ENCODE results near the gene ESPNL.

ESPNL gene

DNA sequence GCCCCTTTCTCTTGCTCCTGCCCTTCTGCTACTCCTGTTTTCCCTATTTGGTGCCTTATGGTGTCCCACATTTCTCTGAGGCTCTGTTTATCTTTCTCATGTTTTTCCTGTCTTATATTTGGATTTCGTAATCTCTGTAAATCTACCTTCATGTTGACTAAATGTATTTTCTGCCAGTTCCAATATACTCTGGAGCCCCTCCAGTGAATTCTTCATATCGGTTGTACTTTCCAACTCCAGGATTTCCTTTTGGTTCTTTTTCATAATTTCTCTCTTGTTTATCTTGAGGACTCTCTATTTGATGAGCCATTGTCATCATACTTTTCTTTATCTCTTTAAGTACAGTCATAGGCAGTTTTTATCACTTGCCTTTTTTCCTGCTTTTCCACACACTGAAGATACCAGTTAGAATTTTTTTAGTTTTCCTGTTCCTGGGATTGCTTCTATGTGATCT lies 20.2 kb upstream of the ESPNL start:
- no peak for DNase-seq (ENCODE audit: low read depth, low spot score)

DNA sequence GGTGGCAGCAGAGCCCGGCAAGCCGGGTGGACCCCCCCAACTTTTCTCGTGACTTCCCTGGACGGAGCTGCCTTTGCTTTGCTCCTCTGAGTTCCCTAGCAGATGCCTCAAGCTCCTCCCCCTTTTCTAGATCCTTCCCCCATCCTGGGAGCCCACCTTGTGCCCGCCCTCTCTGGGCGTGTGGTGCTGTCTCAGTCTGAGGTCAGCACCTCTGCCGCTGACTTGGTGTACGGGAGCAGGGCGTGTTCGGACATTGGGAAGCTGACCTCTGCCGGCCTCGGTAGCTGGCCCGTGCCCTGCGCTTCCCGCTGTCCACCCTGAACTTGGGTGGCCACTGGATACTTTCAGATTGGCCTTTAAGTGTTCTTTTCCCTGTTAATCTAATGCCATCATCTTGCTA lies 19.6 kb upstream of the ESPNL start:
- no peak for DNase-seq (ENCODE audit: low read depth, low spot score)

DNA sequence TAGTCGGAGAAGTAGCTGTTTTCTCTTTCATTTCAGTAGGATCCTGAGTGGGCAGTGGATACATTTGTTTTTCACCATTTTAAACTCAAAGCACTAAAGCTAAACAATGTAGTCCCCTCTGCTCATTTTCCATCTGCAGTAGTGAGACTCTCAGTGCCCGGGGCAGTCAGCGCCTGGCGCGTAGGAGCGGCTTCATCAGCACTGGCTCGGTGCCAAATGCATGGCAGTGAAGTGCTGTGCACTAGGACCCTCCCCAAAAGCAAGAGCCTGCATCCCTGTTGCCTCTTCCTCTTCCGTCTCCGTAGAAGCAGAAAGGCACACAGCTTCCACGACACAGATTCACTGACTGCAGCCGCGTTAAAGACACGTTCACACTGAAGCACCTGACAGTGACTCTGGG lies 19.0 kb upstream of the ESPNL start:
- DNase-seq (ENCODE audit: low read depth, low spot score): no peak

DNA sequence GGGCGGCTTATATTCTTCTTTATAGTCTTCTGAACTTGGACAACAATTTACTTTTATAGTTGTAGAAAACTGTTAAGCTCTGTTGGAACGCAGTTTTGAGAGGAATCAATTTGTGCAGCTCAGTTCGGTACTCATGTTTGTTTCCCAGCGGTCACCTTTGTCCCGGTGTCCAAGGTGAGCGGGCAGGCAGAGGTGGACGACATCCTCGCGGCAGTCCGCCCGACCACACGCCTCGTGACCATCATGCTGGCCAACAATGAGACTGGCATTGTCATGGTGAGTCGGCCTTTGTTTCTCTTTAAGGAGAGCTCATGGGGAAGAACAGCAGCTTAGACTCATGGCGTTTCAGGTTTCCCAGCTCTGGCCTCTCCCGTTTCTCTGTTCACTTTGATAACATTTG lies 18.6 kb upstream of the ESPNL start:
- no peak for DNase-seq (ENCODE audit: low read depth, low spot score)

DNA sequence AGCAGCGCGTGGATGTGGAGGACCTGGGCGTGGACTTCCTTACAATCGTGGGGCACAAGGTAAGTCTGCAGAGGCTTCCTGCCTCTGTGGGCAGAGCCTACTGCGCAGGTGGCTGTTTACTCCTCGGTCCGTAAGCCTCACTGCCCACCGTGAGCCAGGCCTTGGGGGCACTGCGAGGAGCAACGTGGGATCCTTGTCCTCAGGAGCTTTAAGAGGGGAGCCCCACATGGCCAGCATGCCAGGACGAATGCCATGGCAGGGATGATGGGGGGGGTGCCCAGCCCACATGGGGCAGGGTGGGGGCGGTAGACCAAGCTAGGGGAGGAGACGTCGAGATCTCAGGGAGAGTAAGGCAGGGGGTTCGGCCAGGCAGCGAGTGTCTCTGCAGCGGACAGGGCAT lies 18.0 kb upstream of the ESPNL start:
- no peak for DNase-seq (ENCODE audit: low read depth, low spot score)

DNA sequence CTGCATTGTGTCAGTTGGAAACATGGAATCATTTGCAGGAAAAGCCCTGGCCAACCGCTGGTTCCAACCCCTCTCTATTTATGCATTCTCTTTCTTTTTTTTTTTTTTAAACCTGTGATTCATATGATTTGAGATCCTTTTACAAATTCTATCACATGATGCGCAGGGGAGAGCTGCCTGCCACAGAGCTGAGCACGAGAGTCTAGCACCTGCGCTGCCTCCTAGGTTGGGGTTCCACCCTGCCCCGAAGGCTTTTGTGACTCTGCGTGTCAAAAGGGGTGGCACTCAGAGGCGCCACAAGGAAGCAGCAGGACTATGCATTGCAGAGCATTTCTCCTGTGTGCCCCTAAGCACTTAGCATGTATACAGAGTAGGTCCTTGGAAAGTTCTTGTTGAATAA lies 17.3 kb upstream of the ESPNL start:
- no peak for DNase-seq (ENCODE audit: low read depth, low spot score)

DNA sequence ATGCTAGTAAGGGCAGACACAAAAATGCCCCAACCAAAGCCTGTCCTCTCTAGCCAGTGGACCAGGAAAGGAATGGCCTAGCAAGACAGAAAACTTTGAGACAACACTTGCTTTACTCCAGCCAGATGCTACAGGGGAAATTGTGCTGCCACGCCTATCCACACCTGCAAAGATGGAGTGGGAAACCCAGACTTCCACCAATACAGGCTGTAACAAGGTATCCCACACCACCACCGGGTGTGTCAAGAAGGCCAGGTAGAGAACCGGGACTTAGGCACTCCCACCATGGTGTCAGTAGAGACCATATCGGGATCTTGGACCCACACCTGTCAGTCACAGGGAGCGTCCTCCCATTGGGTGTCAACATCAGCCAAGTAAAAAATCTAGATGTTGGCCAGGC lies 16.2 kb upstream of the ESPNL start:
- DNase-seq (ENCODE audit: low read depth, low spot score): no peak

DNA sequence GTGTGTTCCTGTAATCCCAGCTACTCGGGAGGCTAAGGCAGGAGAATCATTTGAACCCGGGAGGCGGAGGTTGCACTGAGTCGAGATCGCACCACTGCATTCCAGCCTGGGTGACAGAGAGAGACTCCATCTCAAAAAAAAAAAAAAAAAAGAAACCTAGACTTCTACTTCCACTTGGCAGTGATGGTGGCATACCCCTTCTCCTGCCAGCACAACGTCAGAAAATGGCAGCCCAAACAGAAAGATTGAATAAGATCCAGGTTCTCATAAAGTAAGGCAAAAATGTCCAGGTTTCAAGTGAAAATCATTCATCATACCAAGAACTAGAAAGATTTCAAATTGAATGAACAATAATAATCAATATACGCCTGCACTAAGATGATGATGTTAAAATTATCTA lies 15.4 kb upstream of the ESPNL start:
- no peak for DNase-seq (ENCODE audit: low read depth, low spot score)

DNA sequence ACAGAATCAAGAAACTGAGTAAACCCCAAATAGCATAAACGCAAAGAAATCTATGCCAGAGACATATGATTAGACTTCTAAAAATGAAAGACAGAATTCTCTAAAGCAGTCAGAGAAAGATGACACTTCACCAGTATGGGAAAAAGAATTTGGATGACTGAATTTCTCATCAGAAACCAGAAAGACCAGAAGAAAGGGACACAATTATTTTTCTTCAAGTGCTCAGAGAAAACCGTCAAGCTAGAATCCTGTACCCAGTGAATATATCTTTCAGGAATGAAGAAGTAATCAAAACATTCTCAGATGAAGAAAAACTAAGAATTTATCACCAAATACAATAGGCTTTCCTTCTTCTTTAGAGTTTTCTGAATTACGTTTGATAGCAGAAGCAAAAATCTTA lies 14.2 kb upstream of the ESPNL start:
- DNase-seq (ENCODE audit: low read depth, low spot score): no peak

DNA sequence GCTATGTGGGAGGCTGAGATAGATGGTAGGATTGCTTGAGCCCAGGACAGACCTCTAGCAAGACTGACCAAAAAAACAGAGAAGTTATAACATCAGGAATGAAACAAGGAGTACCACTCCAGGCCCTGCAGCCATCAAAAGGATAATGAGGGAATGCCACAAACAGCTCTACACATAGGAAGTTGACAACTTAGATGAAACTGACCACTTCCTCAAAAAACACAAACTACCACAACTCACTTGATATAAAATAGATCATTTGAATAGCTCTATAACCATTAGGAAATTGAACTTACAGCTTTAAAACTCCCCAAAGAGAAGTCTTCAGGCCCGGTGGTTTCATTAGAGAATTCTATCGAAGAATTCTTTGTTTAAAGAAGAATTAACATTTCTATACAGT lies 12.9 kb upstream of the ESPNL start:
- DNase-seq (ENCODE audit: low read depth, low spot score): no peak

DNA sequence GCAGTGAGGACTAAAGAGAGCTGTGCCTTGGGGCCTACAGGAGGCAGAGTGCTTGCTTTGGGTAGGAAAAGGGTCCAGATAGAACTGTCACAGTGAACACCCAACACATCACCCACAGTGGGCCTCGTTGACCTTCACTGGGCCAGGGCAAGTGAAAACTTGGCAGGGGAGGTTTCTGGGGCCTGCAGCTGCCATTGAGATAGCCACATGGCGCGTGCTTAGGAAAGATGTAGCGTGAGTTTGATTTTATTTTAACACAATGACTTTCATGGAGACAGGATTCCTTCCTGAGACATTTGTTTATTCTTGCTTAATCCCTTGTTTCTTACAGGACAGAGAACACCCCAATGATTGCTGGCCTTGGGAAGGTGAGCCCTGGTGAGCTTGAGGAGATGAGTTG lies 9.3 kb upstream of the ESPNL start:
- no peak for DNase-seq (ENCODE audit: low read depth, low spot score)

DNA sequence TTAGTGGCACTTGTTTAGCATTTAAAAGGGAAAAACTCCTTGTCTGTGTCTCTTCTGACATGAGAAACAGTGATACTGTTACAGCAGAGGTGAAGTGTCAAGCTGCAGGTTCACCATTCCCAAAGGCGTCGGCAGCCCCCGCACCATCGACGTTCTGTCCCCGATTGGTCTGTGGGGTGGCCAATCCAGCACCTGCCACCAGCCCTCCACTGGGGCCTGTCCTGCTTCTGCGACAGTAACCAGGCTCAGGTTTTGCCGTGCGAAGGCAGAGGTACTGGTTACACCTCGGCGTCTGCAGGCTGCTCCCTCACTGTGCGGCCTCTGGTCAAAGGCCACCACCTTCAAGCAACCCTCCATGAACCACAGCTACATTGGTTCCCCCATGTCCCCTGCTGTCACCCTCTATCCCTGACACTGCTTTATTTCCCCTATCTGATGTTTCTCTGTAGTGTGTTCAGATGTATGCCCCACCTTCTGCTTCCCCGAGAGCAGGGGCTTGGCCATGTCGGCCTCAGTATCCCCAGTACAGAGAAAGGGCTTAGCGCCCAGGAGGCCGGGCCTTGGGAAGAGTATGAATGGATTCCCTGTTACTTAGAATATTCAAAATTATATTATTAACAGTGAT lies 8.6 kb upstream of the ESPNL start:
- no peak for DNase-seq (ENCODE audit: low read depth, low spot score)

DNA sequence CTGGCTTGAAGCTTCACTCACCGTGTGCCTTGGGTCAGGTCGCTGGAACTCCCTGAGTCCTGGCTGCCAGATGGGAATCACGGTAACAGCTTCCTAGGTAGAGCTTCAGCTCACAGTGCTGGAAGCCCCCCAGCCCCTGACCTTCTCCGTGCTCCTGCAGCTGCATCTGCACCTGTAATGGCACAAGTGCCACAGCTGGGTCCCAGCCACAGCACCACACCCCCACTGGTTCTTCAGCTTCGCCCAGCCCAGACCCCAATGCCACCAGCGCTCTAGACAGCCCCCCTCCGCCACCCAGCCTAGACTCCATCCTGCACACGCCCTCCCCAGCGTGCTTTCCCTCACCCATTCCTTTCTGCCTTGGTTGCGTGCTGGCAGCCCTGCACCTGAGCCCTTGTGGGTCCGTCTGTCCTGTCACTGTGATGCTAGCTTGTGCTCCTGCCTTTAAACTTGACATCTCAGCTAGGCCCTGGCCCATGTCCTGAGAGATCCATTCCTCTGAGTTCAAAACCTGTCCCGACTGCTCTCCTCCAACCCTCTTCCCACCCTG lies 7.6 kb upstream of the ESPNL start:
- DNase-seq (ENCODE audit: low read depth, low spot score): no peak

DNA sequence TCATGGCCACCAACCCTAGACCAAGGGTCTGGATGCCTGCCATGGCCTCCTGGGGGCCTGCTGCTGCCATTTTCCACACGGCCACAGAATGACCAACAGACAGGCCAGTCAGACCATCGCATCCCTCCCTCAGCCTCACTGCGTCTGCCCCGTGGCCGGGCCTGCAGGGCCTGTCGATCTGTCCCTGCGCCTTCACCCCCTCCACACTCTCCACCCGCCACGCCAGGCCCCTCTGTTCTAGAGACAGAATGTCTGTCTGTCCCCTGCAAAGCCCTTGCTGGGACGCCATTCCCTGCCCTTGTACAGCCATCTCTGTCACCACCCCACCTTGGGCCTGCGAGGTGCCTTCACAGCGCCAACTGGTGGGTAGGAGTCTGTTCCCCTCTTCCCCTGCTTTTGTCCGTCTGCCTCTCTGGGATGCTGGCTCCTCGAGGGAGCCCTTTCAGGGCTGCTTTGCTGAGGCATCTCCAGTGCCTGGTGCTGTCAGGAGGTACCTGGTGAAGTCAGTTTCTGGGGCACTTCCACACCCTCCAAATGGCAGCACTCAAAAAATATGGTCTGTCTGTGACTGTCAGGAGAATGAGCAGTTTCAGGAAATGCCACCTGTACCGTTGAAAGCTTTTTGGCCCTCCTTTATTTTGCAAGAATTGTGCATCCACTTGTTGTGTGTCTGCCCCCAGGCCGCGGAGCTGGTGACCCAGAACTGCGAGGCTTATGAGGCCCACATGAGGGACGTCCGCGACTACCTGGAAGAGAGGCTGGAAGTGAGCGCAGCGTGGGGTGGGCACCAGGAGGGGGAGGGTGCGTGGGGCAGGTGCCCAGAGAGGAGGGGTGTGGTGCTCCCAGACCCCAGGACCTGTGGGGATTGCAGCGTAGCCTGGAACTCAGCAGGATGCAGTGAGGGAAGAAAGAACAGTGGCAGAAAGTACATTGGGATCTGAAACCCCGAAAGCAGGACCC lies 6.7 kb upstream of the ESPNL start:
- no peak for DNase-seq (ENCODE audit: low read depth, low spot score)

DNA sequence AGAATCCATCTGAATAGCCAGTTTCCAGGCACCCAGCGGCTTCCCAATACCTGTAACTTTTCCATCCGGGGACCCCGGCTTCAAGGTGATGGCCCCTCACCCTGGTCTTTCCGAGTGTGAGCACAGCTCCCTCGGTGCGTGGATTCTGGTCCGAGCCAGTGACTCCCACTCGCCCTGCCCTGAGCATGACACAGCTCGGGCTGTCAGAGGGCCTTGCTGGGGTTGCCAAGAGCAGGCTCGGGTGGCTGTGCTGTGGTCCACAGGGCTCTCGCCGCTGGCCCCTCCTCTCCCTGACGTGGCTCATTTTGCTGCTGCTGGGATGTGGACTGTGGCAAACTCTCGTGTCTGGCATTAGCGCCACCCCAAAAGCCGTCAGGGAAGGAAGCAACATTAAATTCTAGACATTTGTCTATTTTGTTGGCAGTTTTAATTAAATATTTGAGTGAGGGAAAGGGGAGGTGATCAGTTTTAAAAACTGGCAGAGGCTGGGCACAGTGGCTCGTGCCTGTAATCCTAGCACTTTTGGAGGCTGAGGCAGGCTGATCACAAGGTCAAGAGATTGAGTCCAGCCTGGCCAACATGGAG lies 5.6 kb upstream of the ESPNL start:
- no peak for DNase-seq (ENCODE audit: low read depth, low spot score)

DNA sequence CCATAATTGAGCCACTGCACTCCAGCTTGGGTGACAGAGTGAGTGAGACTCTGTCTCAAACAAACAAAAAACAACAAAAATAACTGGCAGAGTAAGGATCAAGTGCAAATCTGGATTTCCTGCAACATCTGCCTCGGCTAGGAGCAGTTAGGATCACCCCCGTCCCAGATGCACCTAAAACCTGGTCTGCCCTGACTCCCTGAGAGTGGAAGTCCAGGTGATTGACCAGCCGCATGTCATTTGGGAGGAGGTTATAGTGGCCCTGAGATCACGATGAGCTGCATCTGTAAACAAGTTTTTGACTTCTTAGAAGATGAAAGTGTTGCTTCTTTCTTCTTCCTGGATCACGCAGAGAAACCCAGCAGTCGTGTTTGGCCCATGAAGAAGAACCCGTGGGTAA lies 5.0 kb upstream of the ESPNL start:
- no peak for DNase-seq (ENCODE audit: low read depth, low spot score)

DNA sequence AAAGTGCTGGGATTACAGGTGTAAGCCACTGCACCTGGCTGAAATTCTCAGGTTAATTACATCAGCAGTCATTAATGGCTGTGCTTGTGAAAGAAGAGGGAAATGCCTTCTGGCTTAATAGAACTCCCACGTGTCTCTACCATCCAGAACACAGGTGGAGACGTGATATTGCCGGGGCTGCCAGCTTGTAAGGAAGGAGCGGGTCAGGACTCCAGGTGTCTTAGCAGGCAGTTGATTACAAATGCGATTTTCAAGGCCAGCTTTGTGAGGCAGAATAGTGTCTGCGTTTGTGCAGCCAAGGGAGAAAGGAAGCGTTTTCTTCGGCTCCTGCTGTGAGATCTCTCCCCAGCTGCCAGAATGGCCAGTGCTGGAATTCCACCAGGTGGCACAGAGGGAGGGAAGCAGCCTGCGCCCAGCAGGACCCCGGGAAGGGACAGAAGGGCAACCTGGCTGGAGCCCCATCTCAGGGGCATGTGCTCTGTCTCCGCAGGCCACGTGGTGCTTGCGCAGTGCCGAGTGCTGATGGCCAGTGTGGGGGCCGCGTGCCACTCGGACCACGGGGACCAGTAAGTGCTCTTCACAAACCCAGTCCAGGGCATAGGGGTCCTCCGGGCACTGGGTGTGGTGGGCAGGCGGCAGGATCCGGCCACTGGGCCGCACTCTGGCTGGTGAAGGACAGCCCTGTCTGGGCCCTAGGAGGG lies 3.7 kb upstream of the ESPNL start:
- no peak for DNase-seq (ENCODE audit: low read depth, low spot score)

DNA sequence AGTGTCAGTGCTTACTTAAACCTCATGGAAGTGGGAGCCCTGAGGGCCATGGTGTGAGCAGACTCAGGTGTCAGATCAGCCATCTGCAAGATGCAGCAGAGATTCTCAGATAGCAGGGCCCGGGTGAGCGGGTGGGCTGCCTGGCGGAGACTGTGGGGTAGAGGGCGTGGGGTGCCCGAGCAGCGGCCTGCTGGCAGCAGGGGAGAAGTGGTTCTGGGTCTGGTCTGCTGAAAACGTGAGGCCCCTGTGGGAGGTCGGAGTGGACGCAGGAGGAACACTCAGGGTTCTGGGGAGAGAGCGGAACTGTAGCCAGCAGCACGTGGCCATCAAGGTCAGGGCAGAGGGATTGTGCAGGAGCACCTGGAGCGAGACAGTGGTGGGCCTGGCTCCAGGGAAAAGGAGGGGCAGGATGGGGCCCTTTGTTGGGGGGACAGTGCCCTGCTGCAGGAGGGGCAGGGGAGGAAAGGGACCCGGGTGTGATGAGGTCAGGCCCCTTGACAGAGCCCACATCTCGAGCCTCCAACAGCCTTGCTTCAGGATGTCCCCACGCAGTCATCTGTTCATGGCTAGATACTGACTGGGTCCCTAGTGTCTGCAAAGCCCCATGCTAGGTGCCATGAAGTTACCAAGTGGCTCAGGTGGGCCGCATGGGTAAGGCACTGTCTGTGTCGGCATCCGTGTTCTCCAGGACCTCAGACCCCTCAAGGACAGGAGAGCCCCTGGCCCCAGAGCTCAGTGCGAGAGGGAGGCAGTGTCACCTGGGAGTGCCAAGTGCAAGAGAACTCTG lies 2.7 kb upstream of the ESPNL start:
- DNase-seq (ENCODE audit: low read depth, low spot score): no peak

DNA sequence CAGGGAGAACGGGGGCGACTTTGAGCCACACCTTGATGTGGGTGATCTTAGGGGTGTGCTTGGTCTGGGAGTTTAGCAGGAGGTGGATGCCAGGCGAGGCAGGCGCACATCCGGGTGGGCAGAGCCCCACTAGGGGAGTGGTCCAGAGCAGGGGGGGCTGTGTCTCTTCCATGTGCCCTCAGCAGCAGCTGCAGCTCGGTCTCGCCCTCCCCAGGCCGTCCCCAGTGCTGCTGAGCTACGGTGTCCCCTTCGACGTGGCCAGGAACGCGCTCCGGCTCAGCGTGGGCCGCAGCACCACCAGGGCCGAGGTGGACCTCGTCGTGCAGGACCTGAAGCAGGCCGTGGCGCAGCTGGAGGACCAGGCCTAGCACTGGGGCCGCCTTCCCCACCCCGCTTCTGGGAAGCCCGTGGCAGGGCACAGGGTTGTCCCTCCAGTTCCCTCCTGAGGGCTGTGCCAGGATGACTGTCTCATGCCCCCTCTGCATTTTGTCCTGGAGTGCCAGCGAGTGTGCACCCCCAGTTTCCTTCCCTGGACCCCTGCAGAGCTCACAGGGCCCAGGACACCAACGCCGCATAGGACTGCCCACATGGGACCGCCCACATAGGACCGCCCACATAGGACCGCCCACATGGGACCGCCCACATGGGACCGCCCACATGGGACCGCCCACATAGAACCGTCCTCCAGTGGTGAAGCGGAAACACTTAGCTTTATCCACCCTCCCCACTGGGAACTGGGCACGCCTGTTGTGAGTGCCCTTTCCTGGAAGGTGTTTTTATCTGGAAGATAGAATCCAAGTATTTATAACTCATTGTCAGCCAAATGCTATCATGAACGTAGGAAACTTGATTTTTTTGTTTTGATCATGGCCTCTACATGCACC lies 1.9 kb upstream of the ESPNL start:
- no peak for DNase-seq (ENCODE audit: low read depth, low spot score)

Data from brain pericyte (primary cell).